NCI-H345 treated with DMSO at 0.1 percent for 48 hours (cell line): ENCODE data around the gene ZMIZ1.
"Not testable (repeated sequence)": the region's sequence is repeated elsewhere in the genome, so short reads cannot be mapped to it uniquely, and the experiment has no call there.

ENCODE experiments used
- DNase-seq: peaks from one replicate; lab custom pipeline; 2025; ENCODE audit not compliant: unreplicated experiment; lab: John Stamatoyannopoulos, UW

ZMIZ1 gene

GRCh38 chr10:79279047-79279446 is 210.3 kb downstream of the ZMIZ1 start:
- DNase-seq, result not testable (repeated sequence)

DNA sequence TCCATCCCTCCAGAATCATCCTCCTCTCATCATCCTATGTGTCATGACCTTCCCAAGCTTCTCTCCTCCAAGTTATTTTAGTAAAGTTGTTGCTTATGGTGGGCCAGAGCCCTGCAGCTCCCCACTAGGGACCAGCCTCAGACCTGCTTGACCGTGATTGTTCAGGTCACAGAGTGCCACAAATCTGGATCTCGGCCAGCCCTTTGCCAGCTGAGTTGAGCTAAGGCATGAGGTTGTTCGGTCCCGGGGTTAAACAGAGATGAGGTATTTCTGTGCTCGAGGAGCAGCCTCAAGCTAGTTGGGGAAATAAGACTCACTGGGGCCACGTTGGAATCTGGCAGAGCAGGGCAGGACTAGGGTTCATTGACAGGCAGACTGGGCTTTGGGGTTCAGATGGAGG is 212.2 kb downstream of the ZMIZ1 start:
- no peak for DNase-seq

GRCh38 chr10:79282388-79282787 is 213.6 kb downstream of the ZMIZ1 start:
- no peak for DNase-seq

- no peak for DNase-seq
Observed at GRCh38 chr10:79283616-79284015, 214.8 kb downstream of the ZMIZ1 start.

DNA sequence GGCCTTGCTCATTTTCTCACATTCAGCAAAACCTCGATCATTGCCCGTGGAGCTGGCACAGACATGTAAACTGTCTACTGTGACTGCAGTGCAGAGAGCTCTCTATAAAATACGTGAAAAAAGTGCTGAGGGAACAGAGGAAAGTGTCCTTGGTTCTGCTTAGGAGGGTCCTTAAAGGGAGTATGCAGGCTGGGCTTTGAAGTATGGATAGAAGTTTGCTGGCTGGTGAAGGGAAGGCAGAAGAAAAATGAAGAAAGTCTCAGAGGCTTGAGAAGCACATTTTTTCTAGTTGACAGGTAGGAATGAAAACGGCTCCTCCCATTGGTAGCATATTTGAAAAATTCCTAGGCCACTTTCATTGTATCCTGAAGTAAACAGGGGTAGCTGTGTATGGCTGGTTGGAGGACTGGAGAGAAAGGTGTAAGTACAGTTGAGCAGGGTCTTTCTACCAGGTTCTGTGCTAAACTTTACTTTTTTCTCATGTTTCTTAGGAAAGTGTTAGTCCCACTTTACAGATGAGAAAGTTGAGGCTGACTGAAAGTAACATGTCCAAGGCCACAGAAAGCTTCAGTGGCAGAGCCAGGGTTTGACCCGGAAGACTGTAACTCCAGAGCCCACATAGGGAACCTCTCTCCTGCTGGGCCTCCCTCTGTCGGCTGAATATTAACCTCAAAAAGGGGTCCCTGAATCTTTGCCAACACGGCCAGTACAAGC is 215.5 kb downstream of the ZMIZ1 start:
- no peak for DNase-seq

GRCh38 chr10:79285315-79286197 is 216.8 kb downstream of the ZMIZ1 start:
- no peak for DNase-seq

DNA sequence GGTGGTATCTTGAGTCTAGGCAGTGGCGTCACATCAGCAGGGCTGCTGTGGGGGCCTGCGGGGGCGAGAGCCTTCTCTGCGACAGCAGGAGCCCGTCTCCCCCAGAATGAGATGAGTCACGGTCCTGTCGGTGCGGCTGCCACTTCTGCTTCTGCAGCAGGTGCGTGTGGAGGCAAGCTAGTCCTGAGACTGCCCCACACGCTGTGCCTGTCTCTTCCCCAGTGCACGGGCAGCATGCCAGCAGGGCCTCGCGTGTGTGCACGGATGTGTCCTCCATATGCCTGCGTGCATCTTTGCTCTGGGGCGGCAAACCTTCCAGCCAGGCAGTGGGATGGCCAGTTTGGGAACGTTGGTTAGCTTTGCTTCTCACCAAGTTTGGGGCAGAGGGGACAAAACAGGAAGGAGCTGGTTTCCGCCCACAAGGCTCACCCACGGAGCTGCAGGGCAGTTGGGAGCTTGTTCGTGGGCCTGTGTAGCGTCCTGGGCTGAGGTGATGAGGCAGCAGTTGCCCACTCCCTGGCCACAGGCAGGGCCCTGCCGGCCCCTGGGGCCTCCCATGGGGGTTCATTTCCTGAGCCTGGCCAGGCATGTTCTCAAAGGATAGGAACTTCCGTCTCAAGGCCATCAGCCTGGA is 217.7 kb downstream of the ZMIZ1 start:
- DNase-seq, result peak; percentile 48

DNA sequence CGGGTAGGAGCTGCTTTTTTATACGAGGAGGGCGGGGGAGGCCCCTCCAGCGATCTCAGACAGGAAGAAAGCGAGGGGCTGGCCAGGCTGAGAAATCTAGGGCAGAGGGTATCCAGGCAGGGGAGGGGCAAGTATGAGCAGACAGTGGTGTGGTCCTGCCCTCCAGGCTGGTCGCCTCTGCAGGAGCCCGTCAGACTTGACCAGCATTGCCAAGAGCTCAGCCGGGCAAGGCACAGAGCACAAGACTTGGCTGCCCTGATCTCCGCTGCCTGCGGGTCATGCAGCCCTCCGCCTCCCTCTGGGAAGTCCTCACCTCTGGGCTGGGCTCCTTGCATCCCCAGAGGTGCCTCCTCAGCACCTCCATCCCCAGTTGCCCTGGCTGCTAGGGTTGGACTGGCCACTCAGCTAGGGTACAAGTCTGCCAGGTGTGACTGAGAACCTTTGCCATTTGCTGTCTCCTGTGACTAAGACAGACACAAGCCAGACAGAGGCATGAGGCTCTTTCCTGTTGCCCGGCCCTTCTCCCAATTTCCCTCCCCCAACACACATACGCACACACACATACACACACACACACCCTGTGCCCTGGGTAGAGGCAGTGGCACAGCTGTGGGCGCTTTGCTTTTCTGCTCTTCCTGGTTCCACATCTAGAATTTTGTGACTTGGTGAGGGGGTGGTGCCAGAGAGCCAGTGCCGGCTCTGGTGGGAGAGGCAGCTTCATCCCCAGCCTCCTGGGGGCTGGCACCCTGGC is 219.4 kb downstream of the ZMIZ1 start:
- DNase-seq, result no peak

DNA sequence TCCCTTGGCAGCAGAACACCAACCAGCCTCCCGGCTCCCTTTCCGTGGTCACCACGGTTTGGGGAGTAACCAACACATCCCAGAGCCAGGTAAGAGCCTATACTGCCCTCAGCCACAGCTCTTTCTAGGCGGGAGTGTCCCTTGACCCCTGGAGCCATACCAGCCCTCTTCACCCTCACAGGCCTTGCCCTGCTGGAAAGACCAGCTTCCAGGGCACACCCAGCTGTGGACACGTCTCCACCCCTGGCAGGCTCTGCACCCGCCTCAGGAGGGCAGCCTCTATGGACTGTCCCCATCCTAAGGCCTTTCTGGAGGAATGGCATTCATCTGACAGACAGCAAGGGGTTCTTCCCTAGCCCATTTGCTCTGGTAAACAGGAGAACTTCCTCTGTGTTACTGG is 221.0 kb downstream of the ZMIZ1 start:
- DNase-seq, result no peak

- no peak for DNase-seq
Observed at GRCh38 chr10:79292026-79292766, 223.4 kb downstream of the ZMIZ1 start.

DNA sequence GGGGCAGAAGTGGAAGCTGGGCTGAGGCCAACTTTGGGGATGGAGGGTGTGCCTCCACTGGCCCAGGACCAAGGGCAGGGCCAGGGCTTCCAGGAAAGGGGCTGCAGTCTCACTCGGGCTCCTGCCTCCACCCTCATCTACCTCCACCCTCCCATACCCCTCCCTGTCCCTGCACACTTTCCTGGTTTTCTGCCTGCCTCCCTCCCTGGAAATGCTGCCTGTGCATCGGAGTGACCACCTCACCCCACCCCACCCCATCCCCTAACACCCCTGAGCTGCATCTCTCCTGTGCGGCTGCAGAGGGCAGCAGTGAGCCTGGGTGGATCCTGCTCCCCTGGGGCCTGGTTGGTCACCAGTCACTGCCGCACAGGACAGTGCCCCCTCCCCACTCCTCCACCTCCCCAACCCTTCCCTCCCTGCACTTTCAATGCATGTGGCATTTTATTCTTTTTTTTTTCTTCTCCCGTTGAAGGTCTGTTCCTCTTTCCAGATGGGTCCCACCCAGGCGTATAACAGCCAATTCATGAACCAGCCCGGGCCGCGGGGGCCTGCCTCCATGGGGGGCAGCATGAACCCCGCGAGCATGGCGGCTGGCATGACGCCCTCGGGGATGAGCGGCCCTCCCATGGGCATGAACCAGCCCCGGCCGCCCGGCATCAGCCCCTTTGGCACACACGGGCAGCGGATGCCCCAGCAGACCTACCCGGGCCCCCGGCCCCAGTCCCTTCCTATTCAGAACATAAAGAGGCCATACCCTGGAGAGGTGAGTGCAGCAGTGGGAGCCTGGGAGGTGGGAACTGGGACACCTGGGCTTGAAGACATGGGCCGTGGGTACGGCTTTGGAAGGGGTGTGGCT is 224.4 kb downstream of the ZMIZ1 start:
- no peak for DNase-seq

GRCh38 chr10:79293841-79294581 is 225.2 kb downstream of the ZMIZ1 start:
- DNase-seq, result no peak

DNA sequence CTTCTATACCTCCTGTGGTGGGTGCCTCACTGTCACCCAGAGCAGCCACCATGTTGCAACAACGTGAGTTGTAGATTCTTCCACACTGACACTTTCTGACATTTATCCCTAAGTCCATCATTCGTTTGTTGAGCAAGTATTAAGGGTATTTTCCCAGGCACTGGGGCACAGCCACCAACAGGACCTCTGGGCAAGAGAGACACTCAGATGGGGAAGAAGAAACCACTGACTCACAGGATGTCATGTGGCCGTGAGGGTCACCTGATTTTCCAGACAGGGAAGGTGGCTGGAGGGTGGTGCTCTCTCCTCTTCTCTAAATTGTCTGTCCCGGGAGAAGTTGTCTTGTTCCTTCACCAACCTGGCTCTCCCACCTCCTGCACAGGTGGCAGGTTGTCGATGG is 226.8 kb downstream of the ZMIZ1 start:
- DNase-seq, result no peak

DNA sequence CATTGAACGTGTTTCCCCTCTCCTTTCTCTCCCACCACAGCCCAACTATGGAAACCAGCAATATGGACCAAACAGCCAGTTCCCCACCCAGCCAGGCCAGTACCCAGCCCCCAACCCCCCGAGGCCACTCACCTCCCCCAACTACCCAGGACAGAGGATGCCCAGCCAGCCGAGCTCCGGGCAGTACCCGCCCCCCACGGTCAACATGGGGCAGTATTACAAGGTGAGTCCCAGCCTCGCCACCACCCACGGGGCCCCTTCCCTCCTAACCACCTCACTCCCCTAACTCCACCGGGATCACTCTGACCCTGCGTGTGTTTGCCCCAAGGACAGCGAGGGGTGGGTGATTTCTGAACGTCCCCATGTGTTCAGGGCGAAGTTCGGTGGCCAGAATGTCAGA is 227.7 kb downstream of the ZMIZ1 start:
- DNase-seq, result no peak

DNA sequence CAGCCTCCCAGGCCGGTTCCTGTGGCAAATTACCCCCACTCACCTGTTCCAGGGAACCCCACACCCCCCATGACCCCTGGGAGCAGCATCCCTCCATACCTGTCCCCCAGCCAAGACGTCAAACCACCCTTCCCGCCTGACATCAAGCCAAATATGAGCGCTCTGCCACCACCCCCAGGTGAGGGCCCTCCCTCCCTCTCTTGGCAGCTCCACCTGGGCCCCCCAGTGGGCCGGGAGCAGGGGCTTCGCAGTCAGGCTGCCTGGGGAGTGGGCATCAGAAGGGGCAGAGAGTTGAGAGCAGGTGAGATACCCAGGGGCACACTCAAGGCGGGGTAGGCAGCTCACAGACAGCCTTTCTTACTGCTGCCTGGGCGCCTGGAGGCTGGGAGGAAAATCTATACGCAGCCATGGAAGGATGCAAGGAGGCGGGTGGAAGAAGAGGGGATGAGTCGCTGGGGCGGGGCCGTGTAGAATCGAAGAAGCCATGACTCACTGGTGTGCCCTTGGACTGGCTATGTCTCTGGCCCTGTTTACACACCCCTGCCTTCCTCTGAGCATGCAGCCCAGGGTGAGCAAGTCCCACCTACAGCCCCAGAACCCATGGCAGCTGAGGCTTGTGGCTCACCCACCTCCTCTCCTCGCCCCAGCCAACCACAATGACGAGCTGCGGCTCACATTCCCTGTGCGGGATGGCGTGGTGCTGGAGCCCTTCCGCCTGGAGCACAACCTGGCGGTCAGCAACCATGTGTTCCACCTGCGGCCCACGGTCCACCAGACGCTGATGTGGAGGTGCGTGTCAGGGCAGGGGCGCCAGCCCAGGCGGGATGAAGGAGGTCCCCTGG is 229.9 kb downstream of the ZMIZ1 start:
- no peak for DNase-seq

DNA sequence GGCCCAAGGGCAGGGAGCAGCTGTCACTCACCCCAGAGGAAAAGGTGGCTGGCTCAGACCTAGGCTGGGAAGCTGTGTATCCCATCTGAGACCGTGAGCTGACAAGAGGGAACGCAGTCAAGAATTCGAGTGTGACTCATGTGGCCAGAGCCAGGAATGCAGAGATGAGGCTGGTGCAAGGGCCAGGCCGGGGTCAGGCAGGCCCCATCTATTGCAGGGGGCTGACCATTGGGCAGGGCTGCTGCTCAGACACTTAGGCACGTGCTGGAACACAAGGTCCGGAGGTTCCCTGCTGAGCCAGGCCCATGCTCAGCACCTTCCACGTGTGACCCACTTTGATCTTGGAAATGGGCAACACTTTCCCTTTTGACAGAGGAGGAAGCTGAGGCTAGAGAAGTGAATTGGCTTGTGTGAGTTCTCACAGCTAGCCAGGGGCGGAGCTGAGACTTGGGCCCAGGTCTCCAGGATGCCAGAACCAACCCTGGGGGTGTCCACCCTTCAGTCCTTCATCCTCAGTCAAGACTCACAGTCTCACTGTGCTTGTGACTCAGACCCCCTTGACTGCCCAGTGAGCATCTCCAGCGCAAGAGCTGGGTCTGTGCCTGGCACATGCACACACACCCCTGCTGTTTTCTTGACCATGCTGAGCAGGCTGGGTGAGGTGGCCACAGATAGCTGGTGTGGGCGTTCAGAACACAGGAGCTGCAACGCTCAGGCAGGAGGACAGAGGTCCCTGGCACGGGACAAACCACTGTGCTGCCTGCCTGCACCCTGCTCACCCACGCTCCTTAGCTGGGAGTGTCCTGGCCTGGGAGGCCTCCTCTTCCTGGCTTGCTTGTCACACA is 230.9 kb downstream of the ZMIZ1 start:
- DNase-seq, result no peak

GRCh38 chr10:79300711-79301110 is 231.9 kb downstream of the ZMIZ1 start:
- no peak for DNase-seq
